ENCODE data around the gene STXBP6.

Gene STXBP6

DNA sequence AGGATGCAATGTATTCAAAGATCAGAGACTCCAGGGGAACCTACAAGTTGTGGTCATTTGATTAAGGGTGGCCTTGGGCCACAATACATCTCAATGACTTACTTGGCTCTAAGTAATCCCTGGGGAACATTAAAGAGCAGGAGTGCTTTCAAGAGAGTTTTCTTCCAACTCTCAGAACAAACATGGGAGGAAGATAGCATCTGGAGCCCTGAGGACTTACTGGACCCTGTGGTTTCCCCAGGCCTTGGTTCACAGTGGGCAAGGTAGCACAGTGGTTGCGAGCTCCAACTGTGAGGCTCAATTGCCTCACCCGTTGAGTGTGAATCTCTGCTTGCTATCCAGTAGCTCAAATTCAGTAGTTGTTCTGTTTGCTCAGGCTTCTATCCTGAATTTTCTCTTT lies 32.4 kb downstream of the STXBP6 start:
- no peak for DNase-seq (ENCODE audit: low read depth)
- H3K4me3 ChIP-seq (ENCODE audit: low read length) = no peak overlapping the region
- TF ChIP-seq, protein P1, sequence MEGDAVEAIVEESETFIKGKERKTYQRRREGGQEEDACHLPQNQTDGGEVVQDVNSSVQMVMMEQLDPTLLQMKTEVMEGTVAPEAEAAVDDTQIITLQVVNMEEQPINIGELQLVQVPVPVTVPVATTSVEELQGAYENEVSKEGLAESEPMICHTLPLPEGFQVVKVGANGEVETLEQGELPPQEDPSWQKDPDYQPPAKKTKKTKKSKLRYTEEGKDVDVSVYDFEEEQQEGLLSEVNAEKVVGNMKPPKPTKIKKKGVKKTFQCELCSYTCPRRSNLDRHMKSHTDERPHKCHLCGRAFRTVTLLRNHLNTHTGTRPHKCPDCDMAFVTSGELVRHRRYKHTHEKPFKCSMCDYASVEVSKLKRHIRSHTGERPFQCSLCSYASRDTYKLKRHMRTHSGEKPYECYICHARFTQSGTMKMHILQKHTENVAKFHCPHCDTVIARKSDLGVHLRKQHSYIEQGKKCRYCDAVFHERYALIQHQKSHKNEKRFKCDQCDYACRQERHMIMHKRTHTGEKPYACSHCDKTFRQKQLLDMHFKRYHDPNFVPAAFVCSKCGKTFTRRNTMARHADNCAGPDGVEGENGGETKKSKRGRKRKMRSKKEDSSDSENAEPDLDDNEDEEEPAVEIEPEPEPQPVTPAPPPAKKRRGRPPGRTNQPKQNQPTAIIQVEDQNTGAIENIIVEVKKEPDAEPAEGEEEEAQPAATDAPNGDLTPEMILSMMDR (IDR thresholded peaks at IDR 0.05; ENCODE audit: insufficient read depth, low read depth, low read length, missing control alignments) = no peak

DNA sequence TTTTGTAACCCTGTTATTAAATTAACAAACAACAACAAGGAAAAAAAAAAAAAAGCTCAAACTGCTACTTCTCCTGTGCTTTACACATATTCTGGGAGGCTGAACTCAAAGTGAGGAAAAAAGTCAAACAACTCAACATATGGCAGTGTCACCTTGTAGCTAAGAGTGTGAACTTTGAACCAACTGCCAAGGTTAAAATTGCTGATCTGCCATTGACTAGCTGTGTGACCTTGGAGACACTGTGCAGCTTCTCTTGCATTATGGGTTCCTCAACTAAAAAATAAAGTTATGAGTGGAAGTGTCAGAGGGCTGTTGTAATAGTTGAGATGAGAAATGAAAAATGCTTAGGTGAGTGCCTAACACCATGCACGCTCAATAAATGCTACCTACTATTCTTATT lies 34.2 kb downstream of the STXBP6 start:
- TF ChIP-seq, protein P1 (IDR thresholded peaks at IDR 0.05; ENCODE audit: insufficient read depth, low read depth, low read length, missing control alignments) = no peak
- H3K4me3 ChIP-seq (ENCODE audit: low read length) = no peak overlapping the region
- no peak for DNase-seq (ENCODE audit: low read depth)

DNA sequence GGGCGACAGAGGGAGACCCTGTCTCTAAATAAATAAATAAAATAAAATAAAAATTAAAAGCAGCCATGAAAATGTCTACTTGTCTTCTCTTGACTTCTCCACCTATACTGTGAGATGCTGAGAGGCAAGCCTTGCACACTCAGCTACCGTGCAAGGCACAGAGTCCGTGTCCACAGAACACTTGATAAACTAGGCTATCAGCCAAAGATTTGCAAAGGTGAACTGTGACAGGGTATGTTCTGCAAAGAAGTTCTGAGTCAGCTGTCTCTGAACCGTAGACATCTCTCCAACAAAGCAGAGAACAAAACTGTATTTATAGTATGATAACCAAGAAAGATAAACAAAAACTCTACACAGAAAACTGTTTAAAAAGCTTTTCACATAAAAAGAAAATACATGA lies 35.5 kb downstream of the STXBP6 start:
- TF ChIP-seq, protein P1 (IDR thresholded peaks at IDR 0.05; ENCODE audit: insufficient read depth, low read depth, low read length, missing control alignments) = no peak
- H3K4me3 ChIP-seq (ENCODE audit: low read length) = no peak overlapping the region
- no peak for DNase-seq (ENCODE audit: low read depth)

DNA sequence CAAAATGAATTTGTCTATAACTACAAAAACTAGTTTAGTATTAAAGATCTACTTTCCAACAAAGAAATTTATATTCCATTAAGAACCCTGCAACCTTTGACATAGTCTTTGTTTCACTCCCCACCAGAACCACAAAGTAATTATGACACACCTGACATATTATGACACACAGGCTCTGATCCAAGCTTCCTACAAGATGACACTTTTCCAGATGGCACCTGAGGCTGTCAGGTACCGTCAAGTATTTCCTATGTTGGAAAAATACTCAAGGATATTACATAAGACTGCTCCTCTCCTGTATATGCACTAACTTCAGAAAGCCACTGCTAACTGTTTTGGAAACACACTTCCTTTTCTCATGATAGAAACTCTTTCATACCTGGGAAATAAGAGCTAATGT lies 38.9 kb downstream of the STXBP6 start:
- H3K4me3 ChIP-seq (ENCODE audit: low read length) = no peak overlapping the region
- peak; percentile 16 for DNase-seq (ENCODE audit: low read depth)
- TF ChIP-seq, protein P1 (IDR thresholded peaks at IDR 0.05; ENCODE audit: insufficient read depth, low read depth, low read length, missing control alignments) = no peak

DNA sequence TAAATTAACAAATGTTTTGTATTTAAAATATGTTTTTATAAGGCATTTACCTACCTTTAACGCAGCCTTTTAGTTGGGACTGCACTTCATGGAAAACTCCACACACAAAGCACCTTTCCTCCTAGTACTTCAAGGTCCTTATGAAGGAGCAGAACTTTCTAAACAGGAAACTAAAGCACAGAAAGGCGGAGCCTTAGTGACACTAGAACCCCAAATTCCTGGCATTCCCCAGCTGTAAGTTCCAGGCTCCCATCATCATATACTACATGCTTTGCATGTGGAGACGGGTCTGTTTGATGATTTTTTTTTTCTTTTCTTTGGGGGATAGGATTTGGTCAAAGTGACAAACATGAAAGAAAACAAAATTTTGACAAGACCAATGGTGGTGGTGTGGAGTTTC lies 39.5 kb downstream of the STXBP6 start:
- H3K4me3 ChIP-seq (ENCODE audit: low read length) = no peak overlapping the region
- DNase-seq (ENCODE audit: low read depth) = no peak
- TF ChIP-seq, protein P1 (IDR thresholded peaks at IDR 0.05; ENCODE audit: insufficient read depth, low read depth, low read length, missing control alignments) = no peak

DNA sequence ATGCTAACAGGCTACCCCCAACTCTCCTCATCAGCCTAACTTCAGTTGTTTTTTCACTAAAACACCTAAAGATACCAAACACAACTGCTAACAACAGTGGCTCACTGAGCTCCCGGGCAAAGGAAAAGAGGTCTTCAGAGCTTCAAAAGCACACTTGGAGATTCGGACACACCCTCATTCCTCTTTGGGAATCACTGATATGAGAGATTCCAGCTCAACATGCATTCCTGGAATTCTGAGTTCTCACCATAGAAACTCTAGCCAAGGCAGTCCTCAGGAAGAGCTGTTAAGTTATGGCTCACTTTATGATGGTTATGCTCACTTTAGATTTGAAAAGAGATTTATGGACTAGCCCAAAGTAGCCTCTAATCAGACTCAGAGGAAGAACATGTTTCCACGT lies 40.1 kb downstream of the STXBP6 start:
- H3K4me3 ChIP-seq (ENCODE audit: low read length) = no peak overlapping the region
- TF ChIP-seq, protein P1 (IDR thresholded peaks at IDR 0.05; ENCODE audit: insufficient read depth, low read depth, low read length, missing control alignments) = no peak
- DNase-seq (ENCODE audit: low read depth) = no peak

DNA sequence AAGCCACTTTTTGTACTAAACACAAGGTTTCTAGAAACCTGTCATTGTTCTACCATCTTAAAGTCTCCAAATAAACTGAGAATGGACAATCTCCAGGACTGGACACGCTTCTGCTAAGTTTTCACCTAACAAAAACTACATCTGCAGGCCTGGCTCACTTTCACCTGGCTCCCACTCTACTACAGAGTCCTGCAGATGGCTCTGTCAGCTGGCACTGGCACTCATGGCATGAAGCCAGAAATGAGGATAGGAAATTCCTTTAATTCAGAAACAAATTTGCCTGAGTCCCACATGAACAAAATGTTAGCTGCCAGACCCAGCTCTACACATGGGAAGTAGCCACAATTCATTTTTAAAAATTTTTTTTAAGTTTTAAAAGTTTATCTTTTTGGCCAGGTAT lies 42.1 kb downstream of the STXBP6 start:
- TF ChIP-seq, protein P1 (IDR thresholded peaks at IDR 0.05; ENCODE audit: insufficient read depth, low read depth, low read length, missing control alignments) = no peak
- H3K4me3 ChIP-seq (ENCODE audit: low read length) = no peak overlapping the region
- DNase-seq (ENCODE audit: low read depth) = no peak
